Type B pancreatic cell (in vitro differentiated cells): ENCODE data around the gene OBSCN. TPM values are rescaled to one million over a fixed set of nuclear protein-coding genes. Genes with fewer than 3 reads are reported as not detected.
A peak's percentile ranks its signal among the peaks of the same experiment; 100 is the strongest.

Source experiments
- DNase-seq: peaks from one replicate; pipeline ENCODE4 v3.0.0; 2021; ENCODE audit warnings: mixed read lengths; ENCODE audit not compliant: unreplicated experiment; ENCODE audit errors: extremely low spot score
- H3K27ac Mint-ChIP-seq: 2 replicates; pipeline ENCODE4 v1.8.0; 2021; ENCODE audit warnings: mild to moderate bottlenecking, mixed read lengths
- H3K27me3 Mint-ChIP-seq: 2 replicates; pipeline ENCODE4 v1.8.0; 2021; ENCODE audit warnings: mixed read lengths
- H3K36me3 Mint-ChIP-seq: 2 replicates; pipeline ENCODE4 v1.8.0; 2021; ENCODE audit warnings: mixed read lengths
- H3K4me1 Mint-ChIP-seq: one replicate; pipeline ENCODE4 v1.8.0; 2021; ENCODE audit warnings: mixed read lengths; ENCODE audit not compliant: unreplicated experiment
- H3K4me3 Mint-ChIP-seq: 2 replicates; pipeline ENCODE4 v1.8.0; 2021; ENCODE audit warnings: mild to moderate bottlenecking, mixed read lengths
- H3K9me3 Mint-ChIP-seq: 2 replicates; pipeline ENCODE4 v1.8.0; 2021; ENCODE audit warnings: mixed read lengths
- CTCF ChIP-seq: fragments of 200-600 bp; sonication (generic); conservative IDR thresholded peaks from 2 replicates; pipeline ENCODE4 v1.5.0; 2021; ENCODE audit warnings: antibody characterized with exemption, mild to moderate bottlenecking
- total RNA-seq: library from RNA; stranded (reverse); gene quantifications from 2 replicates; pipeline ENCODE4 v1.2.1, GENCODE V29; 2021; ENCODE audit warnings: low replicate concordance

OBSCN gene
- total RNA-seq, 1 donor from 2014 or later: 48.9 TPM

DNA sequence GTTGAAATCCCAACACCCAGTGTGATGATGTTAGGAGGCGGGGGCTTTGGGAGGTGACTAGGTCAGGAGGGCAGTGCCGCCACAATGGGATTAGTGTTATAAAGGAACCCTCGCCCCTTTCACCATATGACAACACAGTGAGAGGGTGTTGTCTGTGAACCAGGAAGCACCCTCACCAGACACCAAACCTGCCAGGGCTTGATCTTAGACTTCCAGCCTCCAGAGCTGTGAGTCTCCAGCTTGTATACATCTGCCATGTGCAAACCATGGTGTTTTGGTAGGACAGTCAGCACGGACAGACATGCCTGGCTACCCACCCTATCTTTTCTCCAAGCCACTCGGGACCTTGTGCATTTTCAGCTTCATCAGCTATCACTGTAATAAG lies 194.8 kb downstream of the OBSCN start:
- no peak for TF ChIP-seq CTCF
- Mint-ChIP-seq H3K36me3 (no peaks in the 10 kb centered on the region), H3K4me1 (peaks cover 23% of the 10 kb centered on the region), H3K9me3 (no peaks in the 10 kb centered on the region), H3K27me3 (no peaks in the 10 kb centered on the region), H3K4me3 (no peak overlapping the region), H3K27ac (no peak overlapping the region)
- DNase-seq: no peak

GRCh38 chr1:228403231-228403631 lies 195.4 kb downstream of the OBSCN start:
- no peaks in the 10 kb centered on the region for H3K27me3 Mint-ChIP-seq
- H3K4me3 Mint-ChIP-seq: no peak overlapping the region
- H3K27ac Mint-ChIP-seq: peak overlapping the region; percentile 51
- no peaks in the 10 kb centered on the region for H3K9me3 Mint-ChIP-seq
- TF ChIP-seq CTCF: no peak
- peaks cover 23% of the 10 kb centered on the region for H3K4me1 Mint-ChIP-seq
- H3K36me3 Mint-ChIP-seq: no peaks in the 10 kb centered on the region
- no peak for DNase-seq

GRCh38 chr1:228404107-228404720 lies 196.4 kb downstream of the OBSCN start:
- no peak overlapping the region for H3K27ac Mint-ChIP-seq
- no peaks in the 10 kb centered on the region for H3K36me3 Mint-ChIP-seq
- no peak for DNase-seq

DNA sequence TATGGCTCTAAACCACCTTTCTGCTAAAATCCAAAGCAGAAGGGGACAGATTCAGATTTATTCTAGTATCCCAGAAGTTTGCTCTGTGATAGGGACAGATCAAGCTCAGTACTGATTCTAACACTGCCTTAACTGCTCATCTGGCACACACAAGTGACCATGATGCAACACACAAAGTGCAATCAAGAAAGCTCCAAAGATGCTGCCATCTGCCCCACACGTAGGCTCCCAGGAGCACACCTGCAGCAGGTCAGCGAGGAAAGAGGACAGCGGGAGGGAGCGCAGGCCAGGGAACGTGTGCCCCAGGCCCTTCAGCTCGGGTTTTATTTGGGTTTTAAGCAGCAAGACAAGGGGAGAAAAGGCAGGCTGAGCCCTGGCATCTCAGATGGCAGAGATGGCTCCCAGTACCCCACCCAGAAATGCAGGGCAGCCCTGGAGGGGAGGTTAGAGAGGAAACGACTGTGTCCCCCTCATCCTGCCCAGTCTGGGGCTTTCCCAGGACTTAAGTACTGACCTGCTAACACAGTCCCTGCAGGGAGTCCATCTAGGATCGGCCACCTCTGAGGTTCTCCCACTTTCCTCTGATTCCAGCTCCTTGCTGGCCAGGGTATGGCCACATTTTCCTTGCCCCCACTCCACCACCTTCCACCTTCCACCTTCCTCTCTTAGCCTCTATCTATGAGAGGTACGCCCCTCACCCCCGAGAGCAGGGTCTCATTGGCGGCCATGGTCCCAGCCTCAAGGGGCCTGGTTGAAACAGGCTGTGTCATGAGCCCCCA lies 197.5 kb downstream of the OBSCN start:
- DNase-seq: no peak
- peak overlapping the region; percentile 94 for H3K4me3 Mint-ChIP-seq

More at GRCh38 chr1:228404107-228404720, 196.4 kb downstream of the OBSCN start:
- H3K27me3 Mint-ChIP-seq: no peaks in the 10 kb centered on the region
- peaks cover 23% of the 10 kb centered on the region for H3K4me1 Mint-ChIP-seq
- no peaks in the 10 kb centered on the region for H3K9me3 Mint-ChIP-seq
- H3K4me3 Mint-ChIP-seq: peak overlapping the region; percentile 94
- no peak for TF ChIP-seq CTCF

GRCh38 chr1:228405979-228406228 lies 198.1 kb downstream of the OBSCN start:
- H3K9me3 Mint-ChIP-seq: no peaks in the 10 kb centered on the region
- no peaks in the 10 kb centered on the region for H3K27me3 Mint-ChIP-seq
- no peaks in the 10 kb centered on the region for H3K36me3 Mint-ChIP-seq
- peak overlapping the region; percentile 86 for H3K27ac Mint-ChIP-seq
- DNase-seq: no peak
- H3K4me3 Mint-ChIP-seq: peak overlapping the region; percentile 94
- peaks cover 23% of the 10 kb centered on the region for H3K4me1 Mint-ChIP-seq
- no peak for TF ChIP-seq CTCF

More for the DNA sequence above, 197.5 kb downstream of the OBSCN start:
- TF ChIP-seq CTCF: no peak
- peaks cover 23% of the 10 kb centered on the region for H3K4me1 Mint-ChIP-seq
- H3K27me3 Mint-ChIP-seq: no peaks in the 10 kb centered on the region
- no peaks in the 10 kb centered on the region for H3K9me3 Mint-ChIP-seq
- no peaks in the 10 kb centered on the region for H3K36me3 Mint-ChIP-seq
- peak overlapping the region; percentile 86 for H3K27ac Mint-ChIP-seq
